Upper lobe of left lung (tissue), 4 donors: ENCODE results near the gene SEMA4D.

ENCODE experiments used
- CTCF ChIP-seq, 6 experiments: fragments of 450-650 bp in 4 of 6; fragments of 200-600 bp in 2 of 6; sonication (generic) in 2 of 6; IDR thresholded peaks; one replicate each; pipeline ENCODE4 v1.5.1; 2016 to 2019; ENCODE audit warnings: antibody characterized with exemption in 6 of 6
- POLR2A ChIP-seq, 4 donors: fragments of 450-650 bp; IDR thresholded peaks; one replicate each; pipeline ENCODE4 v1.5.1; 2016 to 2017; ENCODE audit warnings: antibody characterized with exemption in 4 of 4, mild to moderate bottlenecking in 2 of 4

- TF ChIP-seq POLR2A (IDR thresholded peaks at IDR 0.05), result no peak
- TF ChIP-seq CTCF (IDR thresholded peaks at IDR 0.05), result no peak
Measured at GRCh38 chr9:89353989-89354388, 143.9 kb downstream of the SEMA4D start.
